HG02884 (cell line): ENCODE measurements around the gene MCOLN3.

Experiments used
- ATAC-seq: cut with Tn5 transposase; IDR thresholded peaks from one replicate; pipeline ENCODE4 v1.9.1; 2021; ENCODE audit warnings: mild to moderate bottlenecking, moderate library complexity; ENCODE audit not compliant: unreplicated experiment

MCOLN3 gene, protein sequence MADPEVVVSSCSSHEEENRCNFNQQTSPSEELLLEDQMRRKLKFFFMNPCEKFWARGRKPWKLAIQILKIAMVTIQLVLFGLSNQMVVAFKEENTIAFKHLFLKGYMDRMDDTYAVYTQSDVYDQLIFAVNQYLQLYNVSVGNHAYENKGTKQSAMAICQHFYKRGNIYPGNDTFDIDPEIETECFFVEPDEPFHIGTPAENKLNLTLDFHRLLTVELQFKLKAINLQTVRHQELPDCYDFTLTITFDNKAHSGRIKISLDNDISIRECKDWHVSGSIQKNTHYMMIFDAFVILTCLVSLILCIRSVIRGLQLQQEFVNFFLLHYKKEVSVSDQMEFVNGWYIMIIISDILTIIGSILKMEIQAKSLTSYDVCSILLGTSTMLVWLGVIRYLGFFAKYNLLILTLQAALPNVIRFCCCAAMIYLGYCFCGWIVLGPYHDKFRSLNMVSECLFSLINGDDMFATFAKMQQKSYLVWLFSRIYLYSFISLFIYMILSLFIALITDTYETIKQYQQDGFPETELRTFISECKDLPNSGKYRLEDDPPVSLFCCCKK

DNA sequence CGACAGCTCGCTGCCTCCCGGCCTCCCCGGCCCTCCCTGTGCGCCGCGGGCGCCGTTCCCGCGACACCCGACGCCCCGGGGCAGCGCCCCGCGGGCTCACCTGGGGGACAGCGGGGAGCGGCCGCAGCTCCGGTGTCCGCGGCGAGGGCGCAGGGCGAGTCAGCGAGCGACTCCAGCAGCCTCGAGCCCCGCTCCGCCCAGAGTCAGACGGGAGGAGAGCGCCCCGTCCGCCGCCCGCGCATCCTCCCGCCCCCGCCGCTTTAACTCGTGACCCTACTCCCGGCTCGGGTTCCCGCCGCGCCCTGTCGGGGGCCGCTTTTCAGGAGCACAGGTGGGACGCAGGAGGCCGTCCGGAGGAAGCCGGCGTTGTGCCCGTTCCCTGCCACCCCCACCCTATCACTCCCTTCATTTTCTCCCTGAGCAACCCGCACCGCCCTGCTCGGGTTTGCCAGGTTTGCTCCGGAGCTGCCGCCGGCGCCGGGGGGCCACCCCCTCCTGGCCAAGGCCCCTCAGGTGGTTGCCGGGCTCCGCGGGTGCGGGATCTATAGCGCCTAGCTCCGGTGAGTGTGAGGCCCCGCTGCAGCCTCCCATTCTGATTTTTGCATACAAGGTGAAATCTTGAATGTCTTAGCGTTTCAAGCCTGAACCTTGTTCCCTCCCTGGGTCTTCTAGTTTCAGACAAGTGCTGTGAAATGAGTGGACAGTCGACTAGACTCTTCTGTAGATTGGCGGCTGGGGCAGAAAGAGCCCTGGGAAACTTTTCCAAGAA is at the start of gene MCOLN3:
Gene MCOLN3 (minus strand): TSS at position 205 of the 769 bp plus-strand sequence. CDS start 3,140 bp downstream, outside the sequence.
- ATAC-seq, result peak; percentile 64

DNA sequence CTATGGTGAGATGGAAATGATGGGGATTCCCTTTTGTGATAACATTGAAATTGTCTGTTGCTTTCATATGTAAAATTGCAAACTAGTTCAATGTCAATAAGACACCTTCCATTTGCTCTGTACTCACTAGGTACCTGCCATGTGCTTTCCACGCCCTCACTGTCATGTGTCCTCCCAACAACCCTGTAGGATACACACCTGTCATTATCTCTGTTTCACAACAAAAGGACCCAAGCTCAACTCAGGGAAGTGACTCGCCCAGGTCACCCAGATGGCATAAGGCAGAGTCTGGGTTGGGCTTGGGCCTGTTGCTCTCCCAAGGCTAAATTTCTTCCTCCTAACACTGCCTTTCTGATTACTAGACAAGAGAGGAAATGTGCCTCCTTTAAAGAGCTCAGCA is 45.3 kb upstream of the MCOLN3 start:
- ATAC-seq, result no peak

DNA sequence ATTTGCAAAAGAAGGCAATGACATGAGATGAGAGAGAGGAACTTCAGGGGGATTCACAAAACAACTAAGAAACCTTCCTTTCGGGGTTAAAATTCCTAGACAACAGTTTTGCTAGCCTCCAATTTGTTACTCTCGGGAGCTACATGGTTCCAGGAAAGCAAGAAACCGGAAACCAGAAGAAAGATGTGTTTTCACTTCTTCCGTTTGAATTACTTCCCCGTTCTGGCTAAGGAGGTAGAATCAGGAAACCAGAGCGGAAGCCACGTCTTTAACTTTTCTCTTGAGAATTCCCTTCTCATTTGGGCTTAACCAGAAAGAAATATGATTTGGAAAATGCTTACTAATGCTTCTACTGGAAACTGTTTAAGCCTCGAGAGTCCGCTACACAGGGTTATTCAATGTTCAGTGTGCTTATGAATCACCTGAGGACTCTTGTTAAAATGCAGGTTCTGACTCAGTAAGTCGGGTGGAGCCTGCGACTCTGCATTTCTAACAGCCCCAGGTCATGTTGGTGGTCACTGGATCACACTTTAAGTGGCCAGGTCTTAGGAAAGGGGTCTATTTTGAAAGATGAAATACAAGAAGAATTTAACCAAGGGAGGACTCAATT is 43.5 kb upstream of the MCOLN3 start:
- ATAC-seq, result peak; percentile 55

DNA sequence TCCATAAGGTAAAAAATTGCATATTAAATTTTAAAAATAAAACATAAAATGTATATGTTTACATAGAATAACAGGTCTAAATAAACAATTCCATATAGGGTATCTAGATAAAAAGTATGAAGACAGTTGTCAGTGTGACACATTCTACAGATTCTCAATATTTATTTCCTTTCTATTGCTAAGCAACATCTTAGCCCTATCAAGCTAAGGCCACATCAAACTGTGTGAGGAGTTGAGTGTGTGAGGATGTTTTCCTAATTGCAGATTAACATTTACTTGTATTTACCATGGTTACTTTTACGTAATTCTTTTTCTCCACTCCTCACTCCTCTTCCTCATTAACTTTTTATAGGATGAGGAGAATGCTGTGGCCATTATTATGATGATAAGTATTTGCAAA is 41.9 kb upstream of the MCOLN3 start:
- ATAC-seq, result no peak

DNA sequence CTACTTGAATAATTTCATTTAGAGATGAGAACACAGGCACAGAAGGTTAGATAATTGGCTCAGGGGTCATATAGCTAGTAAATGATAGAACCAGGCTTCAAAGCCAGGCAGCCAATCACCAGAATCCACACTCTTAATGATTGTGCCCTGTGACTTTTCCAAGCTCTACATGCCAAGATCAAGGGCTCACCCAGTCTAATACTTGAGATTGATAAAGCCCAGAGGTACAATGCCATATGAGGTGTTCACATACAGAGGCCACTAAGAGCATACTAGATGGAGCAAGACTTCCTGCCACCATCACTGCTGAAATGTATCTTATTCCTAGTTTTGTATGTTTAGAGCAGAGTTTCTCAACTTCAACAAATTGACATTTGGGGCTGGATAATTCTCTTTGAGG is 40.9 kb upstream of the MCOLN3 start:
- no peak for ATAC-seq

DNA sequence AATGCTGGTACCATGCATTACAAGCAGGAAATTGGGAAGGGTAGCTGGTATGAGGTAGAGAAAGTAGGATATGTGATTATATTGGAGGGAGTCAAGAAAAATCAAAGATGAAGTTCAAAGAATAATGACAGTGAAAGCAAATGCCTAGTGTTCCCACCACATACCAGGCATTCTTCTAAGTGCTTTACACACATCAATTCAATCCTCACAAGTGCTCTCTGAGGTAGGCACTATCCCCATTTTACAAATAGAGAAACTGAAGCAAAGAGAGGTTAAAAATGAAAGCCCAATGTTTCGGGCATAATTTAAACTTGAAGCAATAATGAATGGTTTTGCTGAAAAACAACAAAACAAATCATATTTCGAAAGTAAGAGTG is 40.1 kb upstream of the MCOLN3 start:
- no peak for ATAC-seq

DNA sequence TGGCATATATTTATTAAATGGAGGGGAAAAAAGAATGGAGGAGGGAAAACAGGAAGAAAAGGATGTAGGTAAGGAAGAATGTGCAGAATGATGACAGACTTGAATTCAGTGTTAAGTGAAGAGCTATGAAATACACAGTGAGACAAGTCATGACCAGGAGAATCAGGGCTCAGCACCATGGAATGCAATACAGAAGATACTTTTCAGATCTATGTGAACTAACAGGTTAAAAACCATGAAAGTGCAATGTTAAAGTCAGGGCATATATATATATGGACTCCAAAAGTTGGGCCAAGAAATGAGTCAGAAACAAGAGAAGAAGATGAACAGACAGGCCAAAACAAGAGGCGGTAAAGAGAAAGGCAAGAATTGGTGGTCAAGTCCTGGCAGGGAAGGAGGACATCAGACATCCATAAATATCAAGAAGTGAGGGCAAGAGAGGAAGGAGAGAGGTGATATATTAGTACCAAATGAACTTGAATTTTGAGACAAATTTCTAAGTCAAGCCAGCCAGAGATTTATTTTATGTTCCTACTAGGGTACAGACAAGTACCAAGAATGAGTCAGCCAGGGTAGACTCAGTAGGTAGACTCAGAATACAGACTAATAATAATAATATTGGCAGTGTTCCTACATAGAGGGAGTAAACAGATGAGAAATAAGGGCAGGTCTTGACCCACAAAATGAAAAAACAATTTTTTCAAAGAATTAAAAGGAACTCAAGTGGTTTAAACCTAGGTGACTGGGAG is 39.5 kb upstream of the MCOLN3 start:
- ATAC-seq, result no peak

DNA sequence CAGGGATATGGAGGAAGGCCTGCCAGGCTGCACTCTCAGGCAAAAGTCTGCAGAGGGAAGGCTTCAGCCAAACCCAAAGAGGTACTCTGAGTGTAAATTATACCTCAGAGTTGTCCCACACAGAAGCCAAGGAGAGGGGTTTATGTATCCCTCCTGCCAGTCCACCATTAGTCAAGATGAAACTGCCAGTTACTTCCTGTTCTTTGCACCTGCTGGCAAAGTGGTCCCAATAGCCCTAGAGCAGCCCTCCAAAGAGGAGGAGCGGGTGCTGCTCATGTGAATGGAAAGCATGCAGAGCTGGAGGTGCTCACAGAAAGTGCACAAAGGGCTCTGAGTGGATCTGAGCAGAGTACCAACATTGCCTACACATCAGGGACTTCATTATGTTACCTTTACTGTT is 37.1 kb upstream of the MCOLN3 start:
- ATAC-seq, result no peak

DNA sequence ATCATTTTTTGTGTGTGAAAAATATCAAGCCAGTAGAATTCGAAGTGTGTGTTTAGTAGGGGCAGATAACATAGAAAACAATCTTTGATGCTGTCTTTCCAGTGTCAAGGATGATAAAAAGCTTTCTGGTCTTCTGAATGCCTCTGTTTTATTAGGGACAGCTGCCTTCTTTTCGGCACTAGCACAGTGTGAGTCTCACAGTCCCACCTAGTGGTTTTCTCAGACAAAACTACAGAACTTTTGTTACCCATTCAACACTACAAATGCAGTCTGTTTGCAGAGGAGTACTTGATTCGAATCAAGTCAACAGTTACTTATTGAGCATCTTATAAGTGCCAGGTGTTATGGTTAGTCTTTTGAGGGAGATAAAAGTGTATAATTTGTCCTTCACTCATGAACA is 30.6 kb upstream of the MCOLN3 start:
- ATAC-seq, result no peak

DNA sequence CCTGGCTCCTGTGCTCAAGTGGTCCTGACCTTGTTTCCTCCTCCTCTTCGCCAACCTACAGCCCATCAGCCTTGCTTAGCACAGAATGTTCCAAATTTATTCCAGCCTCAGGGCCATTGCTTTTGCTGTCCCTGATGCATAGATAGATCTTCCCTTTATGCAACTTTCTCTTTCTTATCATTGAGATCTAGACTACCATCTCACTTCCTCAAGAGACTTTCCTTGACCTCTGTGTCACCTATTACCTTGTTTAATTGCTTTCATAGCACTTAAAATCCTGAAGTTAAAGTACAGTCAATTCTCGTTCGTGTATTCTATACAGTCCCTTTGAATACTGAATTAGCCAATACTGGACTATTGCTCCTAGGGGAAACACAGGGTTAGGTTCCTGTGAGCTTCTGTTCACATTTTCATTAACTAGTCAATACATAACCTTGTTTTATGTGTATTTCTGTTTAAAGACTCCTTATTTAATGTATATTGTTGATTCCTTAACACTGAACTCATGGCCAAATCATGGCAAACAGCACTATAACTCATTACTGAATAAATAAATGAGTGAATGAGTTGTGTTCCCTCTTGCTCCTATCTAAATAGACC is 26.2 kb upstream of the MCOLN3 start:
- ATAC-seq, result no peak

DNA sequence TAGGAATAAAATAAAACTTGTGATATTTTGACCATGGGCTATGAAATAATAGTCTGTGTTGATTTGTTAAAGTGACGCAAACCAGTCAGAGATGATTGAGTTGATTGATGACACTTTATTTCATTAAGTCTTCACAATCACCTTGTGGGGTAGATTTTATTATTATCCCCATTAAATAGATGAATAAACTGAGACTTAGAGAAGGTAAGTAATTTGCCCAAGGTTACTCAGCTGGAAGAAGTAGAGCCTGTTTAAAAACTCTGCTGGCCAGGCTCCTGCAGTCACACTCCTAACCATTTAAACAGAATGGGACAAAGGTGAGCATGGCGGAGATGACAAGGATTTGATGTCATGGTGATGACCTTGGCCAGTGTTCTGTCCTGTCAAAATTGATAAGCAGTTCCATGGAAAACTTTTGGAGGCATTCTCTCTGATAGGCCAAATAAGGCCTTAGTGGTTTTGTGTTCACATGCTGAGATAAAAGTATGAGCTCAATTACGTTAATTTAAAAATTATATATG is 22.7 kb upstream of the MCOLN3 start:
- no peak for ATAC-seq

DNA sequence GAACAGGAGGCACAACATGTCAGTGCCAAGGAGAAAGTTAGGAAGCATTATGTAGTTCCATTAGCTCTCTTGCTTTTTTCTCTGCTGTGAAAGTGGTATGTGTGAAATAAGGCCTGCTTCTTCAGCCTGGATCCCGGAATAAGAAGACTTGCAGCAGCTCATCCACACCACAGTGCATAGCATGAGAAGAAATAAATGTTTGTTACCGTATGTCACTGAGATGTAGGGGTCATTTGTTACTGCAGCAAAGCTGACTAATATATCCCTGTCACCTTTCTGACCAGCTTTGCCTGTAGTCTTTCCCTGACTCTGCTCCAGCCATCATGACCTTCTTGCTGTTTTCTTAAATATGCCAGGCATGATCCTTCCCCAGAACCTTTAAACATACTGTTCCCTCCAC is 20.5 kb upstream of the MCOLN3 start:
- ATAC-seq, result no peak

DNA sequence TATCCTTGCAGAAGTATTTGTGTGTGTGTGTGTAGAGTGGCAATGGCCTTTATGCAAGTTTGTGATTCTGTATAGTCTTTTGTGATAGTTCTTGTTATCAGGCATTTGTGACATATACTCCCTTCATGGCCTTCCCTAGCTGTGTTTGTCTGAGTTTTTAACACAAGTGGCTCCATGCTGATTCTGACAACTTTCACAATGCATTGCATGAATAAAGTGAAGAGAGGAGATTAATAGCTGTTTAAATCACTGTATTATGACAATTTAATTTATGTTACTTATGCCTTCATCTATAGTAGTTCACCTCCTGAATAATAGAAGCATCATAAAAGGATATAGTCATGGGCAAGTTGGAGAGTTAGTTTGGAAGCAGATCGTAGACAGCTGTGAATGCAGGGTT is 17.2 kb upstream of the MCOLN3 start:
- no peak for ATAC-seq

DNA sequence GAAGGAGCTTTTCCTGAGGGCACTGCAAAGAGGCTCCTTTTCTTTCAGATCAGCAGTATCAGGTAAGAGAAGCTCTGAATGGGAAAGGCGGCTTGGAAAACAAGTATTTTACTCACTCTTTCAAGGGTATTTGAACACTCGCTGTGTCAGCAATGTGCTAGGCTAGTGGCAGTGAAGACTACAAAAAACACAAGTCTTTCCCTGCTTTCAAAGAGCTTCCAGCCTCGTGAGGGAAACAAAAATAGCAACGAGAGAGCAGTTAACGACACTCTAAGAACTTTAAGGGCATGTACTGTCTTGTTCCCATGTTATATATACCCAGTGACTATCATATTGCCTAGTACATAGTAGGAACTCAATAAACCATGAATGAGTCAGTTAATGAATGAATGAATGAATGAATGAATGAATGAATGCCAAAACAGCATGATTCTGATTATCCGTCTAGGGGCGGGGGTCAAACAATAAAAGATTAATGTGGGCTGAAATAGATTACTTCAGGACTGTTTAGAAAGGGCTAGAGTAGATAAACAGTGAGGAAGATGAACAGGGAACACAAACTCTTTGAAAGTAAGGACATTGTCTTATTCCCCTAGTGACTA is 14.2 kb upstream of the MCOLN3 start:
- ATAC-seq, result no peak

DNA sequence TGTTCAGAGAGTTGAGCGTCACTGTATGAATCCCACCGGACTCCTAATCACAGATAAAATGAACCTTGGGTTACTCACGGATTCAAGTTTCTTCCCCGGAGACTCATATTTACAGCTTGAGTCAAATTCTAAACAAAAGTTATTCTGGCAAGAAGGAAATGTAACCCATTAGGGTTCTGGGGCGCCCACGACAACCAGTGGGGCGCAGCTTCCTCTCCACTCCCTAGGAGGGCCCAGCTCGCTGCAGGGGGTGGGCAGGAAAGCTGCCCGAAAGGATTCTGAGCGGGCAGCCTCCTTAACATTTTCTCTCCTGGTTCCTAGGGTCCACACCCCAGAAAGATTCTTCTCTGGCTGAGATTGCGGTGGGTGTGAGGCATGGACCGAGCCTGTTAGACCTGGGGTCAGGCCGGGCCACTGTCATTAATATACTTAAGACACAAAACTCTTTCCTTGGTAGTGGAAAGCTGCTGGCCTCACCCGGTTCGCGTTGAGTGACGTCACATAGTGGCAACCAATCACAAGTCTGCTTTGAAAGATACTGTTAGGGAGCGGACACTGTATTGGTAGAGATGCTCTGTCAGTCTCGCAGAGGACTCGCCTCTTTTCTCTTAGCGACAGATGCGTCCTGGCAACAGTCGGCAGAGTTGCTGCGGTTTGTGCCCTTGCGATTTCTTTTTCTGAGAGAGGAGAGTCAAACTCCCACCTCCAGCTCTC is 13.6 kb upstream of the MCOLN3 start:
- ATAC-seq, result peak; percentile 99

DNA sequence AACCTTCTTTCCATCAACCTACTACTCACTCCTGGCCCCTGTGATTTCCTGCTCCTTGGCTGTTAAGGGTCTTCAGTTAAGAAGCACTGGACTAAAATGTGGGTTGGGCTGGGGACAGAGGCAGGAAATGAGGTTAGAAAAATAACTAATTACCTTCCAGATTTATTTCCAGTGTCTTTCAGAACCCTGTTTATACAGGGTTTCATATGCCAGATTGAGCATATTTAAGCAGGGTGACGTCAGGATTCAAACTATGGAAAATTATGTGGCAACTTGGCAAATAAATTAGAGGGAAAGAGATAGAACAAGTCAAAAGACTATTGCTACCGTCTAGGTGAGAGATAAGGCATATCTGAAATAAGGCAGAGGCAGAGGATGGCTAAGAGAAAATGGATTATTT is 11.7 kb upstream of the MCOLN3 start:
- no peak for ATAC-seq

DNA sequence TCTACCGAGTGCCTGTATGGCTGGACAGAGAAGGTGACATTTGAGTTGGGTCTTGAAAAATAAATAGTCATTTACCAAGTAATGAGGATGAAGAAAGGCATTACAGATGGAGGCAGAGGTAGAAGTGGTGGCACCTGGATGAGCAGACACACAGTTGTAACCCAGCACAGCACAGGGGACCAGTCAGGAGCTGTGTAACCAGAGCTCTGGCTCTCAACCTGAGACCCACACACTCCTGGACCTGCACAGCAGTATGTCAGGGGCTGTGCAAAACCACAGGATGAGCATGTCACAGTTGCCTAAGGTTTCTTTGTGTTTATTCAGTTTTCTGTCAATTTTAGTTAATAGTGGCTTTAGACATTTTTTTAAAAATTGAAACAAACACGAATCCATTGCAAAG is 11.3 kb upstream of the MCOLN3 start:
- ATAC-seq, result no peak

DNA sequence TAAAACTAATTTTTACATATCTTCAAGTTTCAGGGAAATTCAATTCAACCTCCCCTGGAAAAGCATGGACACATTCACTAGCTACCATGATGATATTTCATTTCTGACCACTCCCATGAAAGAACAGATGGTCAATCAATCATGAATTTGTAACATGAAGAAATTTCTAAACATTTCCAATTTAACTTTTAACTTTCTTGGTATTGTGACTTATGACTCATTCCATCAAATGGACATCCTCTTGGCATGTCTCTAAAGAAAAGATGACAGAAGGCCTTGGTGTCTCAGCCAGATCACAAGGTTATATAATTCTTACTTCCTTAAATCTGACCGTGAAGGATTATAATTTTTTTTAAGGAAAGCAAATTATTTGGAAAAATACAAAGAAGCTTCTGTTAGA is 10.5 kb upstream of the MCOLN3 start:
- no peak for ATAC-seq

DNA sequence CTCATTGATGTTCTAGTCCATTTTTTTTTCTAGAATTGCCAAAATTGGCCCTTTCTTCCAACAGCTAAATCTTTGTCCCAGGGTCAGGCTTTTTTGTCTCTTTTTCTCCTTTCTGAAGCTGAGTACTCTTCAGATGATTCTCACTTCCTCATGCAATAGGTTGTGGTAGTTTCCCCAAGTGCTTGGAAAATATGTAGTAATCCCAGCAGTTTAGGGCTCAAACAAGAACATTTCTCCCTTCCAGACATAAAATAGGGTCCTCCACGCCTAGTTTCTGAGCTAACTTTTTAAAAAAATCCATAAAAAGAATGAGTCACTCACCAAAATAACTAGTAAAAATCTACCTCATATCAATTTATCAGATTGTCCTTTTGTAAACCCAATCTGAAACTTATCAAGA is 10.0 kb upstream of the MCOLN3 start:
- ATAC-seq, result peak; percentile 27
